AG10803 (cell line): ENCODE results near the gene MS4A4A.

Experiments used
- DNase-seq: peaks from one replicate; pipeline ENCODE4 v3.0.0; 2010; ENCODE audit warnings: low read depth
- H3K4me3 ChIP-seq: 2 replicates; pipeline ENCODE4 v1.5.1; 2011; ENCODE audit warnings: mild to moderate bottlenecking, low read length, control low read depth
- TF ChIP-seq, protein P1 (sequence below): conservative IDR thresholded peaks from 2 replicates; pipeline ENCODE4 v1.5.1; 2011; ENCODE audit warnings: mild to moderate bottlenecking, low read length, control low read depth, inconsistent platforms

Gene MS4A4A

DNA sequence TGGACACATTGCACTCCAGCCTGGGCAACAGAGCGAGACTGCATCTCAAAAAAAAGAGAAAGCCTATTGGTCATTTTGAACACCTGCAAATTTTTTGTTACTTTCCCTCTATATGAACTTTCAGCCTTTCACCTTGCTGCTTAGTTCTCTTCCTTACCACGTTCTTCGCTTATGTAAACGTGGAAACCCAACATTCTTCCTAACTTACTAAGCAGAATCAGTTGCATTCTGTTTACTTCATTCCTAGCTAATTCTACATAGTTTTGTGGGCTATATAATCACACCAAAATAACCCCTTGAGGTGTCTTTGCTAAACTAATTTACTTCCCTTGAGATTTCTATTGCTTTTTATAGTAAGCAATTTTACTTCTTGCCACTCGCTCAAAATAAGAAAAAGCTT lies 23.2 kb downstream of the MS4A4A start:
- no peak for DNase-seq
- TF ChIP-seq, protein P1, sequence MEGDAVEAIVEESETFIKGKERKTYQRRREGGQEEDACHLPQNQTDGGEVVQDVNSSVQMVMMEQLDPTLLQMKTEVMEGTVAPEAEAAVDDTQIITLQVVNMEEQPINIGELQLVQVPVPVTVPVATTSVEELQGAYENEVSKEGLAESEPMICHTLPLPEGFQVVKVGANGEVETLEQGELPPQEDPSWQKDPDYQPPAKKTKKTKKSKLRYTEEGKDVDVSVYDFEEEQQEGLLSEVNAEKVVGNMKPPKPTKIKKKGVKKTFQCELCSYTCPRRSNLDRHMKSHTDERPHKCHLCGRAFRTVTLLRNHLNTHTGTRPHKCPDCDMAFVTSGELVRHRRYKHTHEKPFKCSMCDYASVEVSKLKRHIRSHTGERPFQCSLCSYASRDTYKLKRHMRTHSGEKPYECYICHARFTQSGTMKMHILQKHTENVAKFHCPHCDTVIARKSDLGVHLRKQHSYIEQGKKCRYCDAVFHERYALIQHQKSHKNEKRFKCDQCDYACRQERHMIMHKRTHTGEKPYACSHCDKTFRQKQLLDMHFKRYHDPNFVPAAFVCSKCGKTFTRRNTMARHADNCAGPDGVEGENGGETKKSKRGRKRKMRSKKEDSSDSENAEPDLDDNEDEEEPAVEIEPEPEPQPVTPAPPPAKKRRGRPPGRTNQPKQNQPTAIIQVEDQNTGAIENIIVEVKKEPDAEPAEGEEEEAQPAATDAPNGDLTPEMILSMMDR, result no peak
- H3K4me3 ChIP-seq, result no peak overlapping the region

DNA sequence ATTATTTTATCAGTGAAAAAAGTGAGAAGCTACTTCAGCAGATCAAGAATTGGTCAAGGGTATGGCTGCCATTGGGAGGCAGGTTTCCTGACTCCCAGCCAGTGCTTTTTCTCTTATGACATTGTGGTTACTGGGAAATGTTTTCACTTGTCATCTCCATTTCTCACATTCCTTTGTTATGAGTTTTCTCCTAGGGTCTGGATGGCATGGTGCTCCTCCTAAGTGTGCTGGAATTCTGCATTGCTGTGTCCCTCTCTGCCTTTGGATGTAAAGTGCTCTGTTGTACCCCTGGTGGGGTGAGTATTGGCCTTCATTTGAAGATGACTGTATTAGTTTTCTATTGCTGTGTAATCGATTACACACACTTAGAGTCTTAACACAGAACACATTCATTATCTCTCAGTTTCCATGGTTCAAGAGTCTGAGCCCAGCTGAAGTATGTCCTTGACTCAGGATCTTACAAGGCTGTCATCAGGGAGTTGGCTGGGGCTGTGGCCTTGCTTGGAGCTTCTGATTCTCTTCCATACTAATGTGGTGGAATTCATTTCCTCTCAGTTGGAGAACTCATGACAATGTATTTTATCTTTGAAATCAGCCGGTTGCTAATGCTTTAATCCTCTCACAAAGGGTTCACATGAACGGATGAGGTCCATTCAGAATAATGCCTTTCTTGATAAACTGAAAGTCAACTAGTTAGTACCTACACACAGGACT lies 25.6 kb downstream of the MS4A4A start:
- H3K4me3 ChIP-seq, result no peak overlapping the region
- no peak for DNase-seq
- TF ChIP-seq, protein P1, result no peak

DNA sequence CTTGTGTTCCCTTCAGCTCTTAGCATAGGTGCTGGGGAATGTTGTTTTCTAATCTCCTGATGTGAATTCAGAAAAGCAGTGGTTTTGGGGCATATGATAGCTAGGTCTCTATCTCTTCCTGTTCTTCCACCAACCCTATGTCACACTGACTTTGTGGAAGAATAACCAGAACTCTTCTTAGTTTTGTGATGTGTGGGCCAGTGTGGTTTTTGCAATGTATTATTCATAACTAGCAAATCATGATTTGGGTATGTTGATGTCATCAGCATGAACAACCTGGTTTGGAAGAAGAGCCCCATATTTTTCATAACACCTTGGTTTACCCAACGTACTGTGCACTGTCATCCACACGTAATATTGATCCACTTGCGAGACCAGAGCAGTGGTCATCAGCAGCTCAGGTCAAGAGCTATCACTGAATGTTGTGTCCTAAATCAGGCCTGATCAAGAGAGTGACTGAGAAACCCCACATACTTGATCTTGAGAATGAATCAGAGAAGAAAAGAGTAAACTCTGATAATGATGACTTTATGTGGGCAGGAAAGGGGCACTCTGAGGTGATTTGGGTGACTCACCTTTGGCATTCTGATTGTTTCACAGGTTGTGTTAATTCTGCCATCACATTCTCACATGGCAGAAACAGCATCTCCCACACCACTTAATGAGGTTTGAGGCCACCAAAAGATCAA lies 27.2 kb downstream of the MS4A4A start:
- H3K4me3 ChIP-seq, result no peak overlapping the region
- DNase-seq, result no peak
- TF ChIP-seq, protein P1, result no peak

DNA sequence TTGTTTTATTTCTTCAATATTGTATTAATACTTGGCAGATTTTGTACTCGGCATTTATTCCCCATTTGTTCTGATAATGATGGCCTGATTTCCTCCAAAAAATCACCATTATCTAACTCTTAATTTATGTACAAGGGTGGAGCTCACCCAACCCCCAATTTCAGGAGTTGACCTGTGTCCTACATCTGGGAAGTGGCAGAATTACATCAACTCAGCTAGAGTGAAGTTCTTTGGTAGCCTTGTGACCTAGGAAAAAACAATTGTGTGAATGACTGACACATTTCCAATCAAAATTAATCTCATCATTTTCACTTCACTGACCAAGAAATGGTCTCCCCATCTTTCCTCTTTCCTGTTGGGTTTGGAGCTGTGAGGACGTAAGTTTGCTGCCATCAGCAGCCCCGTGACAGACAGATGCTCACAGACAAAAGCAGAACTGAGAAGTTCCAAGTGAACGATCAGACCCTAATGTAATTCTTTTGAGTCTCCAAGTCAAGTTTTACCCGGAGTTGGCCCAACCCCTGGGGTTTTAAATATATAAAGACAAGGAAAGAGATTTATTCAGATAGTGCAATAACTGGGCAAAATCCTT lies 30.0 kb downstream of the MS4A4A start:
- no peak overlapping the region for H3K4me3 ChIP-seq
- TF ChIP-seq, protein P1, result no peak
- DNase-seq, result no peak

DNA sequence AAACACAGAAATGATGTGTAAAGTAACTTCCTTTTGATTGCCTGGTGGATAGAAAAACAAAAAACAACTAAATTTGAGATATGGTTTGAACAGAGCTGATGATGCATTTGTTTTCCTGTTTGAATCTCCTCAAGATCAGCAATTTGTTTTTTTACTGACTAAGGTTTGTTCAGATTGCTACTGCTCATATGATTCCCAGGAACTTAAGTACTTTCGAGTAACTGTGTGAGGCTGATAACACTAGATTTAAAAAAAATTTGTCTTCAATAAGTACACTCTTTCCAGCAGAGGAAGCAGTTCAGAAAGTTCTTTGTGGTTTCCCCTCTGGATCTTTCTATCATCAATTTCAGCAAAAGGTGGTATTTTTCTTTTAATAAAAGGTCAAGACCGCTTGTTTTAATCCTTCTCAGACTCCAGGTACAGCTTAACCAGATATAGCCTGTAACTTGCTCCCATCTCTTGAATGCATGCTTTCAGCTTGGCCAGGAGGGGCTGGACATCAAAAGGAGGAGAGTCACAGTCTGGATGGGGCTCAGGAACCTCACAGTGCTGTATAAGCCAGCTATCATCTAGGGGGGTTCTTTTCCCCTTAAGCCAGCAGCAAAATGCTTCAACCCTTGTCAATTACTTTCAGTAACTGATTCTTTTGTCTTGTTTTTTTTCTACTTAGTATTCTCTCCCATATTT lies 34.3 kb downstream of the MS4A4A start:
- H3K4me3 ChIP-seq, result no peak overlapping the region
- DNase-seq, result no peak
- TF ChIP-seq, protein P1, result no peak

DNA sequence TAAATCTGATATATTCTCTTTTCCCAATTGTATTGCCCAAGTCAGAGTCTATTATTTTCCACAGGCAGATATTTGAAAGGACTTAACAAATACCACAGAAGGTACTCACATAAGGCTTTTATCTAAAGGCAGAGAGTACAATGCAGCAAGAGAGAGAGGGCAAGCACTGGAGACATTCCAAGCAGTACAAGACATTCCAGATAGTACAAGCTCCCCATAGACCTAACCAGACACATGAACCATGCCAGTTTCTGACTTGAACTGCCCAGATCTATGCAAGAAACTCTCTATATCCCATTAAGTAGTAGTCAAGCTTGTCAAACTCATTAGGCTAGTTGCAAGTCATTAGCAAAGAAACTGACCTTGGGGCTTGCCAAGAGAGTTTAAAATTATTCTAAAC lies 35.4 kb downstream of the MS4A4A start:
- TF ChIP-seq, protein P1, result no peak
- H3K4me3 ChIP-seq, result no peak overlapping the region
- no peak for DNase-seq
